LNCAP (cell line): Measurements from ENCODE around the gene ADAM22.

Experiments used
- CTCF ChIP-seq: fragments of 450-650 bp; IDR thresholded peaks from 2 replicates; pipeline ENCODE4 v1.5.1; 2017; ENCODE audit warnings: mild to moderate bottlenecking

ADAM22 gene

GRCh38 chr7:88075216-88075615, 141.2 kb downstream of the ADAM22 start:
- no peak for TF ChIP-seq CTCF

DNA sequence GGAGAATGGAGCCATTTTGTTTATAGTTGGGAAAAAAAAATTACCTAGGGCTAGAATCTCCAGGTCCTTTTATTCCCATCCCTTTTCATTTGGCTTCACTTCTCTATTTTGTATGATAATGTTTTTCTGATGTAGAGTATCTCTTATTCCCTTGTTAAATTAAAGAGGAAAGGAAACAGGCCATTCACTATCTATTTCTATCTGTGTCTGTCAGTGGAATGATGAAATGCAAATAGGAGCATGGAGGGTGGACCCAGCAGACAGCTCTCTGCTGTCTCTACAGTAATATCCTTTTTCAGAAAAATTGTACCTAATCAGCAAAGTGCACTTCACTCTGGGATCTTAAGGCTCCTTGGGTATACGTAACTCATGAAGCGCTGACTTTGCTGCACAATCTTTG, 149.8 kb downstream of the ADAM22 start:
- TF ChIP-seq CTCF: no peak

DNA sequence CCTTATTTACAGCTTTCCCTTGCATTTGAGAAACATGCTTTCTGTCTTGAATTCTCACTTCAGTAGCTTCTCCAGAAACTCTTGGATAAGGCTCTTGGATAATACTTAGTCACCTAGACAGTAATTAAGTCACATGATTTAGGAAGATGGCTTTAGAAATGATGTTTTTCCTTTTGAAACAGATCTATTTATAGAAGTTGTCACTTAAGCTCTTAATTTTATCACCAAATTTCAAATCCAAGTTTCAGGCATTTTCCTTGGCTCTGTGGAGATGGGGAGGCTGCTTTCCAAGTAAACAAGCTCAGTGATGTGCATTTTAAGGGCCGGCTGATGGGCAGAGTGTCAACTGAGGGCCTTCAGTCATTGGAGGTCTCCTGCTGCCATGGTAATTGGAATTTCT, 155.5 kb downstream of the ADAM22 start:
- TF ChIP-seq CTCF: no peak

GRCh38 chr7:88090240-88090639, 156.2 kb downstream of the ADAM22 start:
- TF ChIP-seq CTCF: no peak

GRCh38 chr7:88090671-88091070, 156.6 kb downstream of the ADAM22 start:
- TF ChIP-seq CTCF: no peak

DNA sequence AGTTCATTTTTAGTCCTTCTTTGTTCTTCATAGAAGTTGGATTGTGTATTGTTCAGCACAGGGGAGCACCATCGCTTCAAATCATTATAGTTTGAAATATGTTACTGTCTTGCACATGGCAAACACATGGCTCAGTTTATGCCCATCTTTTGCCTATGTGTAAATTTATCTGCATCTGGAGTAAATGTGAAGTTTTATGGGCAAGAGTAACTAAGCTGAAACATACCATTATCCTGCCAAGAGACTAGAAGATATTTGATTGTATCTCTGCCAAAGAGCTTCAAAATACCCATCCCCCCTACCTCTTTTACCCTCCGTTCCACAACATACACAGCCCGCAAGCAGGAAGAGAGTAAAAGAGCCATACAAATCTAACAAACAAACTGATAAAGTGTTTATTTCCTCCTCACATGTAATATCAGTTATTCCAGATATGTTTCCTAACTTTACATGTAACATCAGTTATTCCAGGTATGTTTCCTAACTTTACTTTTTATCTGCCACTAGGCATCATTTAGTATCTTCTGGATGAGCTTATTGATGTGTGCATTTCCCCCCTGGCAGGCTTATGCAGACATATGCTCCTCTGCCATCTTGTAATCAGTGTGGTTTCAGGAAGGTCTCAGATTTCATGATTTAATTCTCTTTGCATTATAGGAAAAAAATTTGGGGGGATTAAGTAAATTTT, 158.1 kb downstream of the ADAM22 start:
- no peak for TF ChIP-seq CTCF

DNA sequence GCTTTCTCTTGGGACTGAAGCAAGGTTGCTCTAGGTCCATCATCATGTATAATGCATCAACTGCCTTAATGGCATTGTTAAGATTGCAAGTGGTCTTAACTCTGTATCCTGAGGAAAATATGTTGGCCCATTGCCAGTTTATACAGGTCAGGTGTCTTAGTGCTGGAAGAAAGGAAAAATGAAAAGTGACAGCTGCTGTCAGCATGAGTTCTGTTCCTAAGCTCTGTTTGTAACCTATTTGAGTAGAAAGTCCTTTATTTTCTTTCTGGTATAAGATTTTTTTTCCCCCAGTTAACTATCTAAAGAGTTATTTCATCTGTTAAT, 158.6 kb downstream of the ADAM22 start:
- TF ChIP-seq CTCF: no peak

DNA sequence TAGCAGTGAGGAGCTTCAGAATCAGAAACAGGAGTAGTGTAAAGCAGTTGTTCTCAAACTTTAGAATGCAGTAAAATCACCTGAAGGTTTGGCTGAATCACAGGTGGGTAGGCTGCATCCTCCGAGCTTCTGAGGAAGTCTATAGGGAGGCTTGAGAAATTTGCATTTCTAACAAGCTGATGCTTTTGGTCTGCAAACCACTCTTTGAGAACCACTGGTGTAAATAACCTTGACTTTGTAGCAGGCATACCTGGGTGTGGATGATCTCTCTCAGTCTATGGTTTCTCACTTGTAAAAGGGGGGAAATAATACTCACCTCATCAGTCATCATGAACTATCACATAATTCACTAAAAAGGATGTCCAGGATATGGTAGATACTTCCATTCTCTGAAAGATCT, 167.7 kb downstream of the ADAM22 start:
- no peak for TF ChIP-seq CTCF
